GM18502 (cell line): Measurements from ENCODE around the gene TMED5.

Experiments
- ATAC-seq: cut with Tn5 transposase; IDR thresholded peaks from one replicate; pipeline ENCODE4 v1.9.1; 2021; ENCODE audit warnings: mild to moderate bottlenecking; ENCODE audit not compliant: unreplicated experiment, poor library complexity

TMED5 gene

GRCh38 chr1:93129507-93130099 lies 50.6 kb downstream of the TMED5 start:
- ATAC-seq = no peak

GRCh38 chr1:93124556-93125355 lies 55.5 kb downstream of the TMED5 start:
- ATAC-seq = no peak

GRCh38 chr1:93123201-93123783 lies 56.9 kb downstream of the TMED5 start:
- no peak for ATAC-seq

DNA sequence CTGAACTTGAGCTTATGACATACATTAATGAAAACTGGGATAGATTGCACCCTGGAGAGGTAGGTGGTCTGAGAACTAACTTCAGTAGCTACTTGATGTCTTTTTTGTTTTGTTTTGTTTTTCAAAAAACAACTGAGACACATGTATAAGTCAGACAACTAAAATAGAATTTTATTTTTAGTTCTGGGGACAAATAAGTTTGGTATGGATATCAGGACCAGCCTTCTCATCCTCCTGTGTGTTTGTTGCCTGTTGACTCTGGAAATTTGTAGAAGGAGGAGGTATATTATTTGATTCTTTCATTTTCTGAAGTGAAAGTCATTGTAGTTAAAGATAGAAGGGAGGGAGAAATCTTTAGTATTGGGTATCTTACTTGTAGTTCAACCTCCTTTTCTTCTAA lies 59.6 kb downstream of the TMED5 start:
- ATAC-seq = no peak

DNA sequence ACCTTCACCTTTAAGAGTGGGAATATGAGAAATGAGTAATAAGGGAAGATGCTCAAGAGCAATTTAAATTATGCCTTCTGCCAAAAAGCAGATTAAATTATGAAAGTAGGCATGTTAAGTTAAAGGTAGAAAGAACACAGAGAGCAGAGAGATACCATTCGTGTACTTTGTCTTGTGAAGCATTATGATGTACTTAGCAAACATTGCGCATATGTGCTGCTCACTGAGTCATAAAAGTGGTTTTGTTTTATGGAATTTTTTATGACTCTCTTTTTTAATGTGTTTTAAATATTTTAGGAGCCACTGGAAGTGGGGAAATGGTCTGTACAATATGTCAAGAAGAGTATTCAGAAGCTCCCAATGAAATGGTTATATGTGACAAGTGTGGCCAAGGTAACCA lies 65.8 kb downstream of the TMED5 start:
- no peak for ATAC-seq

GRCh38 chr1:93113127-93113526 lies 67.1 kb downstream of the TMED5 start:
- ATAC-seq = no peak

GRCh38 chr1:93111561-93111960 lies 68.7 kb downstream of the TMED5 start:
- ATAC-seq = no peak

- no peak for ATAC-seq
Measured at GRCh38 chr1:93111065-93111464, 69.1 kb downstream of the TMED5 start.

- no peak for ATAC-seq
Measured at GRCh38 chr1:93109578-93109977, 70.6 kb downstream of the TMED5 start.

- ATAC-seq = no peak
Measured at GRCh38 chr1:93108335-93108734, 71.9 kb downstream of the TMED5 start.

- ATAC-seq = no peak
Measured at GRCh38 chr1:93107395-93107794, 72.8 kb downstream of the TMED5 start.

DNA sequence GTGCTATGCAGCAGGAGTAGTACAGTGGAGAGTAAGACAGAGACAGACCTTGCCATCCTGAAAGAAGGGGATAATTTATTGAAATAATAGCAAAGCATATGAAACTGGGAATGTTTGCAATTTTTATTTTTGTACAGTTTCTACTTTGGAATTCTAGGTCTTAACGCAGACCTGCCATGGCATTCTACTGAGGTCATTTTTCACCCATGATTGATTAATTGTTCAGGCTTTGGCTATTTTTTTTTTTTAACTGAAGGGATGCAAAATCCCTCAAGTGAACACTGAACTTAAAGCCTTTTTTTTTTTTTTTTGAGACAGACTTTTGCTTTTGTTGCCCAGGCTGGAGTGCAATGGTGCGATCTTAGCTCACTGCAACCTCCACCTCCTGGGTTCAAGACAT lies 74.0 kb downstream of the TMED5 start:
- ATAC-seq = no peak

- ATAC-seq = no peak
Measured at GRCh38 chr1:93102142-93102541, 78.1 kb downstream of the TMED5 start.
